ENCODE data around the gene FASTK. TPM values are rescaled to one million over a fixed set of nuclear protein-coding genes. Genes with fewer than 3 reads are reported as not detected.

The FASTK gene
- total and polyA plus RNA-seq, 5 donors from 2014 or later = 39.5 to 92.4 (median 49.2) TPM

GRCh38 chr7:151074817-151075661 is 5.6 kb downstream of the FASTK start:
- Histone ChIP-seq H3K27ac (ENCODE audit: insufficient read depth, low read length, poor library complexity, severe bottlenecking) (no peak overlapping the region), H3K36me3 (ENCODE audit: control insufficient read depth, insufficient read depth, low read length) (peaks cover 22% of the 10 kb centered on the region), H3K4me1 (ENCODE audit: control insufficient read depth, insufficient read depth, low read length, poor library complexity, severe bottlenecking) (peaks cover 10% of the 10 kb centered on the region), H3K9me3 (ENCODE audit: control insufficient read depth in 2 of 2, low read length in 2 of 2) (no peaks in the 10 kb centered on the region), H3K27me3 (ENCODE audit: control insufficient read depth, insufficient read depth, low read length) (no peaks in the 10 kb centered on the region), H3K4me3 (ENCODE audit: low read depth, low read length) (no peak overlapping the region)
- Mint-ChIP-seq H3K27me3 (no peaks in the 10 kb centered on the region), H3K36me3 (peaks cover 6% of the 10 kb centered on the region), H3K4me3 (no peak overlapping the region), H3K27ac (no peak overlapping the region), H3K9me3 (no peaks in the 10 kb centered on the region), H3K4me1 (peaks cover 0 to 20% (median 4%) of the 10 kb centered on the region in 4 donors)
- no peak for ATAC-seq (ENCODE audit: low read depth in 2 of 2)
- no peak for DNase-seq

GRCh38 chr7:151073990-151074389 is 6.6 kb downstream of the FASTK start:
- Histone ChIP-seq H3K4me3 (ENCODE audit: low read depth, low read length) (no peak overlapping the region), H3K9me3 (ENCODE audit: control insufficient read depth in 2 of 2, low read length in 2 of 2) (no peaks in the 10 kb centered on the region), H3K36me3 (ENCODE audit: control insufficient read depth, insufficient read depth, low read length) (peaks cover 32% of the 10 kb centered on the region), H3K27ac (ENCODE audit: insufficient read depth, low read length, poor library complexity, severe bottlenecking) (no peak overlapping the region), H3K27me3 (ENCODE audit: control insufficient read depth, insufficient read depth, low read length) (no peaks in the 10 kb centered on the region), H3K4me1 (ENCODE audit: control insufficient read depth, insufficient read depth, low read length, poor library complexity, severe bottlenecking) (no peaks in the 10 kb centered on the region)
- peaks cover 10% of the 10 kb centered on the region for H3K36me3 Mint-ChIP-seq
- H3K4me3 Mint-ChIP-seq = no peak overlapping the region
- no peak for DNase-seq
- ATAC-seq (ENCODE audit: low read depth in 2 of 2) = no peak
- H3K27me3 Mint-ChIP-seq = no peaks in the 10 kb centered on the region
- no peak overlapping the region for H3K27ac Mint-ChIP-seq
- H3K4me1 Mint-ChIP-seq = peaks cover 0 to 10% (median 2%) of the 10 kb centered on the region in 4 donors
- H3K9me3 Mint-ChIP-seq = no peaks in the 10 kb centered on the region

- Mint-ChIP-seq H3K36me3 (peaks cover 10% of the 10 kb centered on the region), H3K4me1 (peaks cover 0 to 2% (median 0%) of the 10 kb centered on the region in 4 donors), H3K4me3 (no peak overlapping the region), H3K27ac (no peak overlapping the region), H3K27me3 (no peaks in the 10 kb centered on the region), H3K9me3 (no peaks in the 10 kb centered on the region)
- Histone ChIP-seq H3K36me3 (ENCODE audit: control insufficient read depth, insufficient read depth, low read length) (peaks cover 48% of the 10 kb centered on the region), H3K27ac (ENCODE audit: insufficient read depth, low read length, poor library complexity, severe bottlenecking) (no peak overlapping the region), H3K4me3 (ENCODE audit: low read depth, low read length) (no peak overlapping the region), H3K27me3 (ENCODE audit: control insufficient read depth, insufficient read depth, low read length) (no peaks in the 10 kb centered on the region), H3K4me1 (ENCODE audit: control insufficient read depth, insufficient read depth, low read length, poor library complexity, severe bottlenecking) (no peaks in the 10 kb centered on the region), H3K9me3 (ENCODE audit: control insufficient read depth in 2 of 2, low read length in 2 of 2) (no peaks in the 10 kb centered on the region)
- ATAC-seq (ENCODE audit: low read depth in 2 of 2) (no peak), DNase-seq (no peak)
These were observed 9.4 kb downstream of the FASTK start for GRCh38 chr7:151071032-151071866.

GRCh38 chr7:151070574-151070960 is 10.0 kb downstream of the FASTK start:
- peaks cover 10% of the 10 kb centered on the region for H3K36me3 Mint-ChIP-seq
- ATAC-seq (ENCODE audit: low read depth in 2 of 2) (no peak), DNase-seq (no peak)
- H3K4me1 ChIP-seq (ENCODE audit: control insufficient read depth, insufficient read depth, low read length, poor library complexity, severe bottlenecking) = no peaks in the 10 kb centered on the region
- H3K27me3 Mint-ChIP-seq = no peaks in the 10 kb centered on the region
- H3K27me3 ChIP-seq (ENCODE audit: control insufficient read depth, insufficient read depth, low read length) = no peaks in the 10 kb centered on the region
- H3K27ac Mint-ChIP-seq = peak overlapping the region in 1 of 3 donors; percentile 38
- no peak overlapping the region for H3K4me3 Mint-ChIP-seq
- no peak overlapping the region for H3K4me3 ChIP-seq (ENCODE audit: low read depth, low read length)
- H3K36me3 ChIP-seq (ENCODE audit: control insufficient read depth, insufficient read depth, low read length) = peaks cover 45% of the 10 kb centered on the region
- H3K9me3 ChIP-seq (ENCODE audit: control insufficient read depth in 2 of 2, low read length in 2 of 2) = no peaks in the 10 kb centered on the region
- H3K9me3 Mint-ChIP-seq = no peaks in the 10 kb centered on the region
- no peaks in the 10 kb centered on the region for H3K4me1 Mint-ChIP-seq
- no peak overlapping the region for H3K27ac ChIP-seq (ENCODE audit: insufficient read depth, low read length, poor library complexity, severe bottlenecking)

GRCh38 chr7:151069841-151070573 is 10.6 kb downstream of the FASTK start:
- no peaks in the 10 kb centered on the region for H3K4me1 Mint-ChIP-seq
- no peaks in the 10 kb centered on the region for H3K4me1 ChIP-seq (ENCODE audit: control insufficient read depth, insufficient read depth, low read length, poor library complexity, severe bottlenecking)
- H3K4me3 Mint-ChIP-seq = no peak overlapping the region
- H3K36me3 ChIP-seq (ENCODE audit: control insufficient read depth, insufficient read depth, low read length) = peaks cover 45% of the 10 kb centered on the region
- no peak overlapping the region for H3K27ac ChIP-seq (ENCODE audit: insufficient read depth, low read length, poor library complexity, severe bottlenecking)
- H3K27me3 ChIP-seq (ENCODE audit: control insufficient read depth, insufficient read depth, low read length) = no peaks in the 10 kb centered on the region
- H3K4me3 ChIP-seq (ENCODE audit: low read depth, low read length) = no peak overlapping the region
- no peaks in the 10 kb centered on the region for H3K27me3 Mint-ChIP-seq
- H3K27ac Mint-ChIP-seq = no peak overlapping the region
- ATAC-seq (ENCODE audit: low read depth in 2 of 2) (no peak), DNase-seq (no peak)
- H3K36me3 Mint-ChIP-seq = peaks cover 14% of the 10 kb centered on the region
- H3K9me3 Mint-ChIP-seq = no peaks in the 10 kb centered on the region
- H3K9me3 ChIP-seq (ENCODE audit: control insufficient read depth in 2 of 2, low read length in 2 of 2) = no peaks in the 10 kb centered on the region

GRCh38 chr7:151068069-151068773 is 12.4 kb downstream of the FASTK start:
- Histone ChIP-seq H3K27me3 (ENCODE audit: control insufficient read depth, insufficient read depth, low read length) (no peaks in the 10 kb centered on the region), H3K27ac (ENCODE audit: insufficient read depth, low read length, poor library complexity, severe bottlenecking) (no peak overlapping the region), H3K9me3 (ENCODE audit: control insufficient read depth in 2 of 2, low read length in 2 of 2) (no peaks in the 10 kb centered on the region), H3K4me3 (ENCODE audit: low read depth, low read length) (no peak overlapping the region), H3K4me1 (ENCODE audit: control insufficient read depth, insufficient read depth, low read length, poor library complexity, severe bottlenecking) (no peaks in the 10 kb centered on the region), H3K36me3 (ENCODE audit: control insufficient read depth, insufficient read depth, low read length) (peaks cover 40% of the 10 kb centered on the region)
- Mint-ChIP-seq H3K4me1 (no peaks in the 10 kb centered on the region), H3K36me3 (peaks cover 17% of the 10 kb centered on the region), H3K27ac (no peak overlapping the region), H3K27me3 (no peaks in the 10 kb centered on the region), H3K9me3 (no peaks in the 10 kb centered on the region), H3K4me3 (no peak overlapping the region)
- ATAC-seq (ENCODE audit: low read depth in 2 of 2) (no peak), DNase-seq (no peak)

GRCh38 chr7:151066273-151066974 is 14.2 kb downstream of the FASTK start:
- ATAC-seq (ENCODE audit: low read depth in 2 of 2) = no peak
- Mint-ChIP-seq H3K27ac (no peak overlapping the region), H3K4me1 (peaks cover 0 to 5% (median 3%) of the 10 kb centered on the region in 4 donors), H3K4me3 (no peak overlapping the region), H3K36me3 (peaks cover 11% of the 10 kb centered on the region), H3K9me3 (no peaks in the 10 kb centered on the region), H3K27me3 (no peaks in the 10 kb centered on the region)
- peaks cover 3% of the 10 kb centered on the region for H3K4me1 ChIP-seq (ENCODE audit: control insufficient read depth, insufficient read depth, low read length, poor library complexity, severe bottlenecking)
- DNase-seq = no peak
- peaks cover 36% of the 10 kb centered on the region for H3K36me3 ChIP-seq (ENCODE audit: control insufficient read depth, insufficient read depth, low read length)
- H3K4me3 ChIP-seq (ENCODE audit: low read depth, low read length) = no peak overlapping the region
- no peak overlapping the region for H3K27ac ChIP-seq (ENCODE audit: insufficient read depth, low read length, poor library complexity, severe bottlenecking)
- H3K27me3 ChIP-seq (ENCODE audit: control insufficient read depth, insufficient read depth, low read length) = no peaks in the 10 kb centered on the region
- H3K9me3 ChIP-seq (ENCODE audit: control insufficient read depth in 2 of 2, low read length in 2 of 2) = no peaks in the 10 kb centered on the region
